ENCODE measurements around the gene MFSD12.

Gene MFSD12

DNA sequence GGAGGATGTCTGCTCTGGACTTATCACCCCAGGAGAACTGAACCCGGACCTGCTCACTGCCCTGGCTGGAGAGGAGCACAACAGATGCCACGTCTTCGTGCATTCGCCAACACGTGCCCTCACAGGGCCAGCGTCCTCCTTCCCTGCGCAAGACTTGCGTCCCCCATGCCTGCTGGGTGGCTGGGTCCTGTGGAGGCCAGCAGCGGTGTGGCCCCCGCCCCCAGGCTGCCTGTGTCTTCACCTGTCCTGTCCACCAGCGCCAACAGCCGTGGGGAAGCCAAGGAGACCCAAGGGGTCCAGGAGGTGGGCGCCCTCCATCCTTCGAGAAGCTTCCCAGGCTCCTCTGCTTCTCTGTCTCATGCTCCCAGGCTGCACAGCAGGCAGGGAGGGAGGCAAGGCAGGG lies 21.8 kb downstream of the MFSD12 start:
- no peak overlapping the region for H3K27ac ChIP-seq
- TF ChIP-seq, protein P1, sequence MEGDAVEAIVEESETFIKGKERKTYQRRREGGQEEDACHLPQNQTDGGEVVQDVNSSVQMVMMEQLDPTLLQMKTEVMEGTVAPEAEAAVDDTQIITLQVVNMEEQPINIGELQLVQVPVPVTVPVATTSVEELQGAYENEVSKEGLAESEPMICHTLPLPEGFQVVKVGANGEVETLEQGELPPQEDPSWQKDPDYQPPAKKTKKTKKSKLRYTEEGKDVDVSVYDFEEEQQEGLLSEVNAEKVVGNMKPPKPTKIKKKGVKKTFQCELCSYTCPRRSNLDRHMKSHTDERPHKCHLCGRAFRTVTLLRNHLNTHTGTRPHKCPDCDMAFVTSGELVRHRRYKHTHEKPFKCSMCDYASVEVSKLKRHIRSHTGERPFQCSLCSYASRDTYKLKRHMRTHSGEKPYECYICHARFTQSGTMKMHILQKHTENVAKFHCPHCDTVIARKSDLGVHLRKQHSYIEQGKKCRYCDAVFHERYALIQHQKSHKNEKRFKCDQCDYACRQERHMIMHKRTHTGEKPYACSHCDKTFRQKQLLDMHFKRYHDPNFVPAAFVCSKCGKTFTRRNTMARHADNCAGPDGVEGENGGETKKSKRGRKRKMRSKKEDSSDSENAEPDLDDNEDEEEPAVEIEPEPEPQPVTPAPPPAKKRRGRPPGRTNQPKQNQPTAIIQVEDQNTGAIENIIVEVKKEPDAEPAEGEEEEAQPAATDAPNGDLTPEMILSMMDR (conservative IDR thresholded peaks at IDR 0.05) = no peak
- no peak for TF ChIP-seq ZFX (IDR thresholded peaks at IDR 0.05)

DNA sequence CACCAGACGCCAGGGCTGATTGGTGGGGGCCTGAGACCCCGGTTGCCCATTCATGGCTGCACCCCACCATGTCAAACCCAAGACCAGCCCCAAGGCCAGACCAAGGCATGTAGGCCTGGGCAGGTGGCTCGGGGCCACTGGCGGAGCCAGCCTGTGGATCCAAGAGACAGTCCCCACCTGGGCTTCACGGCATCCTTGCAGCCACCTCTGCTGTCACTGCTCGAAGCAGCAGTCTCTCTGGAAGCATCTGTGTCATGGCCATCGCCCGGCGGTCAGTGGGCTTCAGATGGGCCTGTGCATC lies 22.2 kb downstream of the MFSD12 start:
- no peak for TF ChIP-seq ZFX (IDR thresholded peaks at IDR 0.05)
- TF ChIP-seq, protein P1 (conservative IDR thresholded peaks at IDR 0.05) = no peak
- no peak overlapping the region for H3K27ac ChIP-seq

DNA sequence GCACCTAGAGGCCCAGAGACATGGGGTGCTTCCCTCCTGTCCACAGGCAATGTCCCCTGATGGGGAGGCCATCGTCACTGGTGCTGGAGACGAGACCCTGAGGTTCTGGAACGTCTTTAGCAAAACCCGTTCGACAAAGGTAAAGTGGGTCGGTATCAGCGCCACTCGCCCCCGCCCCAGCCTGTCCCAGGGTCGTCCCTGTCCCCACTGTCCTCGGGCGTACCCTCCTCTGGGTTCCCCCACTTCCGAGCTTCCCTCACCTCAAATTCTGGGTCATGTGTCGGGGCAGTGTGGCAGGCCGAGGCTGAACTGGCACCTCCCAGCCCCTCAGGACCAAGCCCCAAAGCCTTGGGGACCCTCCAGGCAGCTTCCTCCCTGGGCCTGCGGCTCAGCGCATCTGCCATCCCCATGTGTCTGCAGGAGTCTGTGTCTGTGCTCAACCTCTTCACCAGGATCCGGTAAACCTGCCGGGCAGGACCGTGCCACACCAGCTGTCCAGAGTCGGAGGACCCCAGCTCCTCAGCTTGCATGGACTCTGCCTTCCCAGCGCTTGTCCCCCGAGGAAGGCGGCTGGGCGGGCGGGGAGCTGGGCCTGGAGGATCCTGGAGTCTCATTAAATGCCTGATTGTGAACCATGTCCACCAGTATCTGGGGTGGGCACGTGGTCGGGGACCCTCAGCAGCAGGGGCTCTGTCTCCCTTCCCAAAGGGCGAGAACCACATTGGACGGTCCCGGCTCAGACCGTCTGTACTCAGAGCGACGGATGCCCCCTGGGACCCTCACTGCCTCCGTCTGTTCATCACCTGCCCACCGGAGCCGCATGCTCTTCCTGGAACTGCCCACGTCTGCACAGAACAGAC lies 22.8 kb downstream of the MFSD12 start:
- TF ChIP-seq ZFX (IDR thresholded peaks at IDR 0.05) = no peak
- TF ChIP-seq, protein P1 (conservative IDR thresholded peaks at IDR 0.05) = no peak

GRCh38 chr19:3533563-3534216 lies 23.7 kb downstream of the MFSD12 start:
- H3K27ac ChIP-seq = no peak overlapping the region
- no peak for TF ChIP-seq ZFX (IDR thresholded peaks at IDR 0.05)
- TF ChIP-seq, protein P1 (conservative IDR thresholded peaks at IDR 0.05) = no peak

More for the DNA sequence above, 22.8 kb downstream of the MFSD12 start:
- no peak overlapping the region for H3K27ac ChIP-seq

- TF ChIP-seq ZFX (IDR thresholded peaks at IDR 0.05) = no peak
- TF ChIP-seq, protein P1 (conservative IDR thresholded peaks at IDR 0.05) = no peak
- no peak overlapping the region for H3K27ac ChIP-seq
These were observed 24.4 kb downstream of the MFSD12 start for GRCh38 chr19:3533033-3533432.

GRCh38 chr19:3532154-3532786 lies 25.1 kb downstream of the MFSD12 start:
- H3K27ac ChIP-seq = no peak overlapping the region
- TF ChIP-seq, protein P1 (conservative IDR thresholded peaks at IDR 0.05) = no peak
- TF ChIP-seq ZFX (IDR thresholded peaks at IDR 0.05) = no peak

DNA sequence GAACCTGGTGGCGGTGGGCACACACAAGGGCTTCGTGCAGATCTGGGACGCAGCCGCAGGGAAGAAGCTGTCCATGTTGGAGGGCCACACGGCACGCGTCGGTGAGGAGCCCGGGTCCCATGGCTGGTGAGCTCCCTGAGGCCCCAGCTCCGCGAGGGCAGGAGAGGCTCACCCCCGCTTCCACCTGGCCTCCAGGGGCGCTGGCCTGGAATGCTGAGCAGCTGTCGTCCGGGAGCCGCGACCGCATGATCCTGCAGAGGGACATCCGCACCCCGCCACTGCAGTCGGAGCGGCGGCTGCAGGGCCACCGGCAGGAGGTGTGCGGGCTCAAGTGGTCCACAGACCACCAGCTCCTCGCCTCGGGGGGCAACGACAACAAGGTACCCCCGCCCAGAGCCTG lies 25.7 kb downstream of the MFSD12 start:
- no peak overlapping the region for H3K27ac ChIP-seq
- TF ChIP-seq, protein P1 (conservative IDR thresholded peaks at IDR 0.05) = no peak
- TF ChIP-seq ZFX (IDR thresholded peaks at IDR 0.05) = no peak
